CD4-positive, alpha-beta T cell treated with Interferon alpha-2 for 1 hour (primary cell): ENCODE data around the gene BCKDHA.
"Not testable (repeated sequence)": the region's sequence is repeated elsewhere in the genome, so short reads cannot be mapped to it uniquely, and the experiment has no call there.

Source experiments
- DNase-seq, 2 donors: peaks; one replicate each; pipeline ENCODE4 v3.0.0-alpha.2; 2020 to 2022

The BCKDHA gene

GRCh38 chr19:41407271-41407670 is 9.7 kb downstream of the BCKDHA start:
- no peak for DNase-seq

DNA sequence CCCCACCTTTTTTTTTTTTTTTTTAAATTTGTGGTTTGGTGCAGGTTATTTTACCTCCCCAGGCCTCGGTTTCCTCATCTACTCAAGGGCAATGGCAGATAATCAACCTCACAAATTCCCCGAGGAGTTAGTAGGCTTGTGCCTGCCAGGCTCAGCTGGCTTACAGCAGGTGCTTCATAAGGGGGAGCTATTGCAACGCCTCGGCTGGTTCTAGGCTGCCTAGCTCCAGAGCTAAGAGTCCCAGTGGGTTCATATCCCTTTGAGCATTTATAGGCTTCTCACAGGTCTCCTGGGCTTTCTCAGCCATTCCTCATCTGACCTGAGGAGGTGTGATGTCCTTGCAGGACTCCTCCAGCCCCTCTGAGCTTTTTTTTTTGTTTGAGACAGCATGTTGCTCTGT is 10.6 kb downstream of the BCKDHA start:
- no peak for DNase-seq

DNA sequence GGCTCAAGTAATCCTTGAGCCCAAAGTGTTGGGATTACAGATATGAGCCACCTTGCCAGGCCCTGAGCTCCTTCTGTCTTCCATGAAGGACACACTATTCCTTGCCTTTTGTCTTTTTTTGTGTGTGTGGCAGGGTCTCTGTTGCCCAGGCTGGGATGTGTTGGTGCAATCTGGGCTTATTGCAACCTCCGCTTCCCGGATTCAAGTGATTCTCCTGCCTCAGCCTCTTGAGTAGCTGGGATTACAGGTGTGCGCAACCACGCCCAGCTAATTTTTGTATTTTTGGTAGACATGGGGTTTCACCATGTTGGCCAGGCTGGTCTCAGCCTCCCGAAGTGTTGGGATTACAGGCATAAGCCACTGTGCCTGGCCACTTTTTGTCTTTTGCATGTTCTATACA is 11.2 kb downstream of the BCKDHA start:
- DNase-seq: not testable (repeated sequence)

- no peak for DNase-seq
These were observed 11.7 kb downstream of the BCKDHA start for GRCh38 chr19:41409288-41409687.

DNA sequence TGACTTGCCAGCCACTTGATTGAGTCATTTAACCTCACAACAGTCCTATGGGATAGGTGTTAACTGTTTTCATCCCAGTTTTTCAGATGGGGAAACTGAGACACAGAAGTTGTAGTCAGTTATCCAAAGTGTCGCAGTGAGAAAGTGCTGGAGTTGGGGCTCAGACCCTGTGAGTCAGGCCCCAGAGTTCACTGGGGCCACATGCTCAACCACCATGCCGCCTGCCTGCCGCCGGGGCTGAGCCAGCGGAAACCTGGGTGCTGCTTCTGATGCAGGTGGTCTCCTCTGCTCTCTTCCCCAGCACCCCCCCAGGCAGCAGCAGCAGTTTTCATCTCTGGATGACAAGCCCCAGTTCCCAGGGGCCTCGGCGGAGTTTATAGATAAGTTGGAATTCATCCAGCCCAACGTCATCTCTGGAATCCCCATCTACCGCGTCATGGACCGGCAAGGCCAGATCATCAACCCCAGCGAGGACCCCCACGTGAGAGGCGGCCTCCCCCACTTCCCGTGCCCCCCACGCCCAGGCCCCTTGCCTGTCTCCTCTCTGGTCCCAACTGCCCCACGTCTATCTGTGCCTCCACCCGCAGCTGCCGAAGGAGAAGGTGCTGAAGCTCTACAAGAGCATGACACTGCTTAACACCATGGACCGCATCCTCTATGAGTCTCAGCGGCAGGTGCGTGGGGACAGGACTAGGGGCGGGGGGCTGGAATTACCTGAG is 12.9 kb downstream of the BCKDHA start:
- DNase-seq: no peak

GRCh38 chr19:41411100-41411967 is 13.7 kb downstream of the BCKDHA start:
- no peak for DNase-seq

DNA sequence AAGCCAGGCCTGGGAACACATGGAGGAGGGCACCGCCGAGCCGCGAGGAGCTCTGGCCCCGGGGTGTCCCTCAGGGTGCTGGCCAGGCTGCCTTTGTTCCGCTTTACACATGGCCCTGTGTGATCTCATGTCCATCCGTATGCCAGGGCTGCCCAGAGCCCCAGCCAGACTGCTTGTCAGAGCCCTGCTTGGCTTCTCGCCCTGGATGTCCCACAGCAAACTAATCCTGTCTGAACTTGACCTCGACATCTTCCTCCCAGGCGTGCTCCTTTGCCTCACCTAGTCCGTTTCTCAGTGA is 14.3 kb downstream of the BCKDHA start:
- no peak for DNase-seq

DNA sequence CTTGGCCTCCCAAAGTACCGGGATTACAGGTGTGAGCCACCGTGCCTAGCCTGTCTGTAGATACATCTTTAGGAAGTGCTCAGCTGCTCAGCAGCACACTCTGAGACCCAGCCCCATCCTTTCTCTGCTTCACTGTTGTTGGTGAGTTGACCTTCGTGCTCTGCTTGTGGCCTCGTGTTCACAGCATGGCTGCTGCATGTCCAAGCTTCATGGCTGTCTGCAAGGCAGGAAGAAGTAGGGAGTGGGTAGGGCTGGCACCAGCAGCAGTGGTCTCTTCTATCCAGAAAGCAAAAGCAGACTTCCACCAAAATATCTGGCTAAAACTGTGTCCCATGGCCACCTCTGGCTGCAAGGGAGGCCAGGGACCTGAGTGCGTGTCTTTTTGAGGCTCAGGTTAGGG is 15.3 kb downstream of the BCKDHA start:
- DNase-seq: no peak

GRCh38 chr19:41413947-41414346 is 16.3 kb downstream of the BCKDHA start:
- DNase-seq: no peak

GRCh38 chr19:41414461-41414860 is 16.8 kb downstream of the BCKDHA start:
- DNase-seq: no peak

DNA sequence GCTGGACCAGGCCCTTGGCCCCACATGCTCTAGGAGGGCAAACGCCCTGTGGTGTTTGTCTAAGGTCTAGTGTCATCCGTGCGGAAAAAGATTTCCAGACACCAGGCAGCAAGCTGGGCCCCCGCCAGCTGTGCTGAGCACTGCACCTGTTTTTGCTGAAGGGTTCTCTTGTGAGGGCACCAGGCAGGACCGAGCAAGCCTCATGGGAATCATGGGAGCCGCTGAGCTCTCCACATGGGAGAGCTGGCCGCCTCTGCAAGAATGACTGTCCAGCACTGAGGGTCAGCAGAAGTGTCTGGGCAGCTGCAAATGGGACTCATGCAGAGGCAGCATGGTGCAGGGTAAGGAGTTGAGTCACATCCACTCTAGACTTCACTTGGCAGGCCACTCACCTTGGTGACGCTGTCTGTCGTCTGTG is 17.5 kb downstream of the BCKDHA start:
- DNase-seq: no peak

DNA sequence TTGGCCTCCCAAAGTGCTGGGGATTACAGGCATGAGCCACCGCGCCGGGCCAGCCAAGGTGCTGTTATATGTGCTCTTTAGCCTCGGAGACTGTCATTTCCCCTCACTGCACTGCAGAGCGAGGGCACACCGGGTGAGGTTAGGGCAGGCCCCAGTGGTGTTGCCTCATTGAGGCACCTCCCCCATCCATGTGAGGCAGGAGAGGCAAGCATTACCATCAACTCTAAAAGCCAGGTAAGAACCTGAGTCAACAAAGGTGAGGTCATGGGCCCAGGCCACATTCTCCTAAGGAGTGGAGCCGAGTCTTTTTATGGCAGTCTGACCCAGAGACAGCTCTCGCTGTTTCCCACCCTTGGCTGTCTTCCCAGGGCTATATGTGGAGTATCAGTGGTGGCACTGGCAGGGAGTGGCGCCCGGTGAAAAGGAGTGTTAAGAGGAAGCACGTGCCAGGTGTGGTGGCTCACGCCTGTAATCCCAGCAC is 18.6 kb downstream of the BCKDHA start:
- DNase-seq: no peak

DNA sequence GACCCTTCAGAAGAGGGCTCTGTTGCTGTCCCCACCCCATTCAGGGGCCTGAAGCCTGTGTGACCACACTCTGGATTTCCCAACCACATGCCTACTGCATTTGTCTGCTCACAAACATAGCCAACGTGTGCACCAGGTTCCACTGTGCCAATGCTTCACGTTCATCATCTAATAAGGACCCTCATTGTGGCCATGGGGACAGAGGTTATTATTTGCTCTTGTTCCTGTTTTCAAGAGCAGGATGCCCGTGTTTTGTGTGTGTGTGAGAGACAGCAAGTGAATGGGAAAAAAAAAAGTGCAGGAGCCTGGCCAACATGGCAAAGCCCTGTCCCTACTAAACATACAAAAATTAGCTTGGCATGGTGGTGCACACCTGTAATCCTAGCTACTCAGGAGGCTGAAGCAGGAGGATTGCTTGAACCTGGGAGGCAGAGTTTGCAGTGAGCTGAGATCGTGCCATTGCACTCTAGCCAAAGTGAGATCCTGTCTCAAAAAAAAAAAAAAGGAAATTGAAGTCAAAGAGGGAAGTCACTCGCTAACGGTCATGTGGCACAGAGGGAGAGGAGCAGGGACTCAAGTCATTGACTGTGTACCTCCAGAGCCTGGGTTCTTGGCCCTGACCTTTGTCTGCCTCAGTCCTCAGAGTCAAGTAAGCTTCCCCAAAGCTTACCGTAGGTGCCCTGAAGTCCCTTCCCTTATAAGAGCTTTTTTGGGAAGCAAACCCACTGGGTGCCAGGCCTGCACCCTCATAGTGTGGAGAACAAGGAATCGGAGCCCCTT is 22.7 kb downstream of the BCKDHA start:
- DNase-seq: peak in 1 of 2 donors; percentile 28

GRCh38 chr19:41421314-41421713 is 23.7 kb downstream of the BCKDHA start:
- DNase-seq: no peak

DNA sequence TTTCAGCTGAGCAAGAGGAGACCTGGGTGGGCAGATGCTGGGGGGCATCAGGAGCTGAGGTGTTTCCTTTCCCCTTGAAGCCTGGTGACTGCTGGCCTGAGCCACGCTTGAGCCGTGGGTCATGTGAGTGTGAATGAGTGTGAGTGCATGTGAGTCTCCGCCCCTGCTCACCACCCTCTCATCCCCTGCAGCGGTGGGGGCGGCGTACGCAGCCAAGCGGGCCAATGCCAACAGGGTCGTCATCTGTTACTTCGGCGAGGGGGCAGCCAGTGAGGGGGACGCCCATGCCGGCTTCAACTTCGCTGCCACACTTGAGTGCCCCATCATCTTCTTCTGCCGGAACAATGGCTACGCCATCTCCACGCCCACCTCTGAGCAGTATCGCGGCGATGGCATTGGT is 24.4 kb downstream of the BCKDHA start:
- no peak for DNase-seq

DNA sequence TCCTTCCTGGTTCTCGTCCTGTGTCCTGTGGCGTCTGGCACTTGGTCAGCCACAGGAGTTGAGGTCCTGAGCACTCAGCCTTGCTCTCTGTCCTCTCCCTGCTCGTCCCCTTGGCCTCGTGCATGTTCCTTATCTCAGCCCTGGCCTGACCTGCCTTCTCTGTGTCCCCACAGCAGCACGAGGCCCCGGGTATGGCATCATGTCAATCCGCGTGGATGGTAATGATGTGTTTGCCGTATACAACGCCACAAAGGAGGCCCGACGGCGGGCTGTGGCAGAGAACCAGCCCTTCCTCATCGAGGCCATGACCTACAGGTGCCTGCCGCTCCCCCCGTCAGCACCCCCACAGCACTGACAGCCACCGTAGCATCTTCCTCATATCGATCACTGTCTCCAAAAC is 24.8 kb downstream of the BCKDHA start:
- no peak for DNase-seq

DNA sequence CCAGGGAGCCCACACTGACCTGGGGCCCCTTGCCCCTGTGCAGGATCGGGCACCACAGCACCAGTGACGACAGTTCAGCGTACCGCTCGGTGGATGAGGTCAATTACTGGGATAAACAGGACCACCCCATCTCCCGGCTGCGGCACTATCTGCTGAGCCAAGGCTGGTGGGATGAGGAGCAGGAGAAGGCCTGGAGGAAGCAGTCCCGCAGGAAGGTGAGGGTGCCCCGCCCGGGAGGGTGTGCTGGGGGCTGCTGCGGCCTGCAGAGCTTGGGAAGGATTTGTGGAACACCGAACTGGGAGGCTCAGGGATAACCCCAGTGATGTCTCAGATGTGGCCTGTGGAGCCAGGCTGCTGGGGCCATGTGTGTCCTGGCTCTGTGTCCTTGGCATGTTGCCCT is 25.3 kb downstream of the BCKDHA start:
- no peak for DNase-seq

DNA sequence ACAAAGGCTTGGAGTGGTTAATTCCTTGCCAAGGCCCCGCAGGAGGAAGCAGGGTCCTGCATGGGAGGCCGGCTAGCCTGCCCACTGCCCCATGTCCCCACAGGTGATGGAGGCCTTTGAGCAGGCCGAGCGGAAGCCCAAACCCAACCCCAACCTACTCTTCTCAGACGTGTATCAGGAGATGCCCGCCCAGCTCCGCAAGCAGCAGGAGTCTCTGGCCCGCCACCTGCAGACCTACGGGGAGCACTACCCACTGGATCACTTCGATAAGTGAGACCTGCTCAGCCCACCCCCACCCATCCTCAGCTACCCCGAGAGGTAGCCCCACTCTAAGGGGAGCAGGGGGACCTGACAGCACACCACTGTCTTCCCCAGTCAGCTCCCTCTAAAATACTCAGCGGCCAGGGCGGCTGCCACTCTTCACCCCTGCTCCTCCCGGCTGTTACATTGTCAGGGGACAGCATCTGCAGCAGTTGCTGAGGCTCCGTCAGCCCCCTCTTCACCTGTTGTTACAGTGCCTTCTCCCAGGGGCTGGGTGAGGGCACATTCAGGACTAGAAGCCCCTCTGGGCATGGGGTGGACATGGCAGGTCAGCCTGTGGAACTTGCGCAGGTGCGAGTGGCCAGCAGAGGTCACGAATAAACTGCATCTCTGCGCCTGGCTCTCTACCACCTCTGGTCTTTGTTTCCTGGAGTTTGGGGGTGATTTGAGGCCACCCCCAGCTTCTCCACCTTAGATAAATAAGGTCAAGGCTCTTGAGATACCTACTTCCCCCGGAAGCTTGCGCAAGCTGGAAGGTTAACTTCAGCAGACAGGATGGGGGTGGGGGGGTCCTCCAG is 26.9 kb downstream of the BCKDHA start:
- no peak for DNase-seq

DNA sequence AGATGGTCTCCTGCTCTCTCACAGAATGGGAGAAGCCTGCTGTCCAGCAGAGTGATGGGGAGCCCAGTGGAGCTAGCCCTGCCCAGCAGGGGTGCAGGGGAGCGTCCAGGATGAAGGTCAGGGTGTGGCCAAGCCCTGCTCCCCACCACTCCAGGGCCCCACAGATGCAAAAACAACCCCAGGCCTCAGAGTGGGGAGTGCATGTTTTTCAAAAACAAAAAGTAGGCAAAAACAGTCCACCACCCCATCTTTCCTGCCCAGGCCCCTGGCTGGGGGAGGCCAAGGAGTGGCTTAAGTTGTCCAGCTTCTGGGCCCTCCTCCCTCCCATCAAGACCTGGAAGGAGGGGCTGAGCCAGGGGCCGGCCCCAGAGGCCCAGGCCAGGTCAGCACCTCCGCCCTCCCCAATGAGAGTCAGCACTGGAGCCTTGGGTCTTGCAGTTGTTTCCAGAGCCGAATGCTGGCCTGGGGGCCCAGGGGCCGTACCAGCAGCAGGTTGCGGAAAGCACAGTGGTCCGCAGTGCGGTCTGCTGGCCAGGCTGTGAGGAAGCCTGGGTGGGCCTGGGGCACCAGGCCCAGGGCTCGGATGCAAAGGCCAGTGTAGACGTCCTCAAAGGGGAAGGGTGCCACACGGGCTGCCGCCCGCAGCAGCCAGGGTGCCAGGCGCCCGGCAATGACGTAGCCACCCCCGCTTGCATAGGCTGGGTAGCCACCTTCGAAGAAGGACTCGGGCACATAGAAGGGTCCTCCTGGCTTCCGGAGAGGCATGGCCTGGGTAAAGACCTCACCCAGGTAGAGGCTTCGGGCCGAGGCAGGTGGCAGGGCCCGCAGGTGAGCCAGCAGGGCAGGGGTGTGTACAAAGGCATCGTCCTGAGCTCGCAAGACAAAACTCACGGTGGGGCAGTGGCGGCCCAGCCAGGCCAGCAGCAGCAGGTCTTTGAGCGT is 27.8 kb downstream of the BCKDHA start:
- DNase-seq: no peak

DNA sequence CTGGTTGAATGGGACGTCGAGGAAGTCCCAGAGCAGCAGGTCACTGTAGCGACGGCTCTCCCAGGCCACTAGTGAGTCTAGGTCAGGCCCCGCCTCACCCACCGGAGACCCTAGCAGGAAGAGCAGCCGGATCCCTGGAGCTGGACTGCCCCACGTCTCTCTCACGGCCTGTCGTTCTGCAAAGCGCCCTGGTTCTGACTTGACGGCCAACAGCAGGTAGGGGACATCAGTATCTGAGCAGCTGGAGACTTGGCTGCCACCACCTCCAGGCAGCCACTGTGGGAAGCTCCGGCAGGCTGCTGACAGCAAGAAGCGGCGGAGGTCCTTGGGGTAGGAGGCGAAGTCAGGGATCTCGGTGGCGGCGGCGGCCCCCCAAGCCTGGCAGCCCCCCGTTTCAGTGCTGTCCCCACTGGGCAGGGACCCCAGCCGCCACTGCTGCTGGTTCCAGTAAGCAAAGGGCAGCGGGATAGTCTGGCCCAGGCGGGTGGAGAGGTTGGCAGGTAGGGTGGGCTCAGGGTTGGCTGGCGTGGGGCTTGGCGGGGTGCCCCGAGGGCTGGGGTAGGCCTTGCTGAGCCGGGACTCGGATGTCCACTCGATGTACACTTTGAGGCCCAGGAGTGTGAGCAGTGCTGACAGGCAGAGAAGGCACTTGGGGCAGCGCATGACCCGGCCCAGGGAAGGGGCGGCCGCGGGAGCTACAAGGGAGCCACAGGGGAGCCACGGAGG is 28.7 kb downstream of the BCKDHA start:
- DNase-seq: no peak
